ENCODE data around the gene TTC21A.

DNA sequence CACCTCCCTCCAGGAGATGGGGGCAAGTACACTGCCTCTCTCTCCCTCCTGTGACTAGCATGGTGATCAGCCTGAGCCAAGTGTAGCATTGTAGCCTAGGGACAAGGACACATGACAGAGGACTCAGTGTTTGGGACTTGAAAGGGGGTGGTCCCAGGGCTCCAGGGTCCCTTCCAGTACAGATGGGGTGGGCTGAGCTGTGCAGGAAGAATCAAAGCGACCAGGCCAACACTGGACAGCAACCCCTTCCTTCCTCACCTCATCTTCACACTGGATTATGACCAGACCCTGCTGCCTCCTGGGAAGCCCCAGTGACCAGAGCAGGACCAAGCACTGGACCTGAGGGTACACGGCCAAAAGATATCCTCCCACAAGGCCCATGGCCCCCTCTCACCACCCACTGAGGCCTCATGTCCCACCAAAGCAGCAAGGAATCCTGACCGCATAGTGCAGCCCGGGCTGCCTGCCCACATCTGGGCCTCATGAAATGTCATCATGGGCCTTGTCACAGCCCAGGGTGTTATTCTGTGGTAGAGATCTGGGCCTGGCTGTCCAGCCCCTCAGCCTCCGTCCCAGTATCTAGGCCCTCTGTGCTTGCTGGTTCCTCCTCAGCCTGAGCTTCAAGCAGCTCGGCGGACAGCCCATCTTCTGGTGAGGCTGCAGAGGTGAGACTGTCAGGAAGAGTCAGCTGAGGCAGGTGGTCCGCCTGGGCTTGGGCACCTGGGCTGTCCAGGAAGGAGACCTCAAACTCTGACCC, 9.6 kb upstream of the TTC21A start:
- TF ChIP-seq CTCF (IDR thresholded peaks at IDR 0.05) (no peak), EP300 (IDR thresholded peaks at IDR 0.05) (no peak), POLR2AphosphoS5 (IDR thresholded peaks at IDR 0.05) (no peak)
